ENCODE measurements around the gene SIRT5.
A peak's percentile ranks its signal among the peaks of the same experiment; 100 is the strongest.

The SIRT5 gene

DNA sequence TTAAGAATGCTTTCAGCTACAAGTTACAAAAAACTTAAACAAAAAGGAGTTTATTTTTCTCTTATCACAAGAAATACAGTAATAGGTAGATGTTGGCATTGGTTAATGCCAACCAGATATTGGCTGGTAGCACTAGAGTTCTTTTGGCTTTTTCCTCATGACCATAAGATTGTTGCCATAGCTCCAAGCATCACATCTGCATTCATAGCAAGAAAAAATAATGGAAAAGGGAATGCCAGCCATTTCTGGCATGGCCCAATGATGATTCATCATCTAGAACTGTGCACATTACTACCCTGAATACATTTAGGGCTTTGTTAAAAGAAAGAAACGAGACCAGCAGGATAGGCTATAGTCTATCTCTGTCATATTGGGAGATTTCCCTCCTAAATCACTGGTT, 20.8 kb upstream of the SIRT5 start:
- DNase-seq (ENCODE audit: low spot score): no peak

DNA sequence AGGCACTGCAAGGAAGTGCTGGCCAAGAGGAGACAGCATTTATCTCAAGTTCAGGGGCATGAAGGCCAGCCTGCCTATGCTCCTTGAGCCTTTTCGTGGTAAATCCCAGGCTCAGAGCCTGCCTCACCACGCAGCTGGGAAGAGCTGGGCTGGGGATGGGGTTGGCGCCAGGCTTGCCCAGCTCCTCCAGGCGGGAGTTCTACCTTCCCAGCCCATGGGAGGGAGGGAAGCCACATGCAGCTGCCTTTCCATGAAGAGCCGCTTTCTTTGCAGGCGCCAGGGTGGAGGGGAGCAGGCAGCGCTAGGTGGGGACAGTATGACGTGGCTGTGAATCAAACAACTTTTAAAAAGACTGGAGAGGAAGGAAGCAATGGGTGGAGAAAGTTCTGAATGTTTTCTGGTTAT, 19.5 kb upstream of the SIRT5 start:
- no peak for DNase-seq (ENCODE audit: low spot score)

DNA sequence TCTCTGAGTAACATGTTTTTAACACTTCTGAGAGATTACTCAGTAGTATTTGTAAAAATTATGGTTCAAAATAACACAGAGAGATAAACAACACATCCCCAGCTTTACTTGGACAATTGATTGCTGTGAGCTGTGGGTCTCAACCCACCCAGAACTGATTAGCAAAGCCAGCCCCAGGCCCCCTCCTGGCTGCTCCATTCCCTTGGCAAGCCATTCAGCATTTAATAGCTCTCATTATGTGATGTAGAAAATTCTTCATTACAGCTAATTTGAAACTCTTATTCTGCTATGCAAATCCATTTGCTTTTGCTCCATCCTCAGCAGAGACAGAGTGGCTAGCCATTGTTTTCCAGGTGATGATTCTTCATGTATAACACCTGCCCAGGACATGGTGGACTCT, 16.6 kb upstream of the SIRT5 start:
- DNase-seq (ENCODE audit: low spot score): no peak

DNA sequence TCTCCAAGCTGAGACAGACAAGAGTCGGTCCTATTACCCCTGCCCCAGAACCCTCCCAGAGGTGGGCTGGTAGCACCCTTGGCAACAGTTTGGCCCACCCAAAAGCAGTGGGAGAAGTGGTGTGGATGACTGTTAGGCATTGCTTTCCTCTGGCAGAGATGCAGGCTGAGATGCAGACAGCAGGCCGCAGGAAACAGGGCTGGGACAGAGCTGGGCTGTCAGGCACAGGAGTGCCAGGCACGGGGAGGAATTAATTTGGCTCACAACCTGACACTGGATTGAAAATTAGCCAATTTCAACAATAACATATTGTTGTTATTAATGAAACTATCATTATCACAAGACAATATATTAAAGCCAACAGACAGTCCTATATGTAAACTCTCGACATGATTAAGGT, 15.7 kb upstream of the SIRT5 start:
- peak; percentile 54 for DNase-seq (ENCODE audit: low spot score)

DNA sequence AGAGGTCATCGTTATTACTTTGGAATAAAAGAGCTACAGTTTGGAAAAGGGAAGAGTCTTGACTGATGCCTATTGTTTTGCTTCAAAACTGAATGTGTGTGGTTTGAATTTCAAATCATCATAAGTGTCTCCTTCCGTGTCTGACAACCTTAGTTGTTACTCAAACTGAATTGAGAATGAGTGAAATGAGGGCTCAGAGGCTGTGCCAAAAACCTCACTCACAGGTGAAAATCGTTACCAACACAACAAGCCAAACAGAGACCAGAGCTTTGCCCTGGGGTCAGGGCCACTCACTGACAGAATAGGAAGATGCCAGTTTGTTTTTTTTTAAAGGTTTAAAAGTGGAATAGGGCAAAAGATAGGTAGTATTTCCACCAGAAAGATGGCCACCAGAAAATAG, 15.2 kb upstream of the SIRT5 start:
- peak; percentile 21 for DNase-seq (ENCODE audit: low spot score)

DNA sequence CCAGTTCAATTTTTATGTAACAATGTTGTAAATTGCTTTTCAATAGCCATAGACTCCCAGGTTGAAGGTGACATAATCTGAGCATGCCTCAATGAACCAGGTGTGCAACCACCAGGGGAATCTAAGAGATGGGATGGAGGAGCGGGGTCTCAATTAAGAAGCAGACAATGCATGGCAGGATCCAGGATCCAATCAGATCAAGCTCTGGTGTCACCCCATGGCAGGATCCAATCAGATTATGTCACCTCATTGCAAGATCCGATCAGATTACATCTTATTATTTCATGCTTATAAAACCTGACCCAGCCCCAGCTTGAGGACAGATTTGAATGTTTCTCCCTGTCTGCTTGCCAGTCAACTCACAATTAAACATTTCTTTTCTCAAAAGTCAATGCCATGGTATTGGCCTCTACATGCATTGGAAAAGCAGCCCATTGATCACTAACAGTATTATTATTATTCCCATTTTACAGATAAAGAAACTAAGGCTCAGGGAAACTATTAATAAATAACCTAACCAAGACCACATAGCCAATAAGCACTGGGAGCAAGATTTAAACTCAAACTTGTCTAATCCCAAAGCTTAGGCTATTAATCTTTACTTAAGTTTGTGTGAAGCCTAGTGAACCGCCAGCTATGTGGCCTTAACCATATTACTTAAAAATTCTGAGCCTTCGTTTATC, 14.3 kb upstream of the SIRT5 start:
- DNase-seq (ENCODE audit: low spot score): no peak

DNA sequence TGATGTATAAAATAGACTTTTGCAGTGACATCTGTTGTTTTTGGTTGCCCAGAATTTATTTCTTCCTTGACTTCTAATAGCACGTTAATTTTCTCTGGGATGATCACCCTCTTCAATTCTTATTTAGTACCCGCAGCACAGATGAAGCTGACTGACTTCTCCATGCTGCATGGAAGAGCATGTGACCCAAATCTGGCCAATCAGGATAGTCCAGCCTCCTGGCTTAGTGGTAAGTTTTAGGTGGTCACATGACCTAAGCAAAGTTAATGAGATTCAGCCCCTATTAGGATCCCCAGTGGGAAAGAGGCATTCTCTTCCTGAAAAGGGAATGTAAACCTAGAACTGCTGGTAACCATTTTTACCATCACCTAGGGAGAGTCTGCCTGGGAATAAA, 13.8 kb upstream of the SIRT5 start:
- DNase-seq (ENCODE audit: low spot score): no peak

DNA sequence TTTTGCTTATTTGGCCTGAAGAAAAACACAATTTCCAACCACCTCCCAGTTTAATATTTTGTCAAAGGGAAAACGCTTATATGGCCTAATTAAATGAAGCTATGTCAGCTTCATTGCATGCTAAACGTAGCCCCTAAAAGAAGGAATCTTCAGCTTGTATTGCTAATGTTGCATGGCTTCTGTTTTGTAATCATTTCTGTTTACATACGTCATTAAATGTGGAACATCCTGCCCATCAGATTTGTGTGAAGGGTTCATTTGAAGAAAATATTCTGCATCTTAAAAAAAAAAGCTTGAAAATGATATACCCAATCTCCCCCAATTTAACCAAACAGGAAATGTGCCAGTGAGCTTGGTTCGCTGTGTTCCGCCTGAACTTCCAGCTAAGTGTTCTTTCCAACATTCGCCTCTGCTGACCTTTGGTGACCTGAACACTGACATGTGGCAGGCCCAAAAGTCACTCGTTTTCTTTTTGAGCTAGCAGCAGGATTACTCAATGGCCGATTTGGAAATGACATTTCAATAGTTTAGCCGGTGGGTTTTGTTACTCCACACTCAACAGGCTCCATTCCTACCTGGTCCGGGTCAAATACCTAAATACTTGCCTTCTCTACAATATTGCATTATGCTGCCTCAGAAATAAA, 12.7 kb upstream of the SIRT5 start:
- no peak for DNase-seq (ENCODE audit: low spot score)

DNA sequence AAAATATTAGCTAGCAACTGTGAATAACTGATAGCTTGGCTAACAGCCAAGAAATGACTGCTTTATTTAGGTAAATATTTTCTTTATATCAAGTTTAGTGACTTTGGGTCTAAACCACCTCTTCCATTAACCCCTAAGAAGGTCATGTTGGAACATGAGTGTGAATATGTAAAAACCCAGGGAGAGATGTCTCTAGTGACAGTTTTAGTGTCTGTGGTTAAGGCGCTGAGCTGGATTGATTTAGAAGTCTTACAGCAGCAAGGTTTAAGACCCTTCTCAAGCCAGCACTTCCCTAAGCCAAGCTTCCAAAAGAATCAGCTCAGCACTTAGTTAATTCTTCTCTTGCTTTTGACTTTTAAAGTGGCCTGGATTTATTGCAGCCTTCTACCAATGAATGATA, 11.4 kb upstream of the SIRT5 start:
- DNase-seq (ENCODE audit: low spot score): no peak

DNA sequence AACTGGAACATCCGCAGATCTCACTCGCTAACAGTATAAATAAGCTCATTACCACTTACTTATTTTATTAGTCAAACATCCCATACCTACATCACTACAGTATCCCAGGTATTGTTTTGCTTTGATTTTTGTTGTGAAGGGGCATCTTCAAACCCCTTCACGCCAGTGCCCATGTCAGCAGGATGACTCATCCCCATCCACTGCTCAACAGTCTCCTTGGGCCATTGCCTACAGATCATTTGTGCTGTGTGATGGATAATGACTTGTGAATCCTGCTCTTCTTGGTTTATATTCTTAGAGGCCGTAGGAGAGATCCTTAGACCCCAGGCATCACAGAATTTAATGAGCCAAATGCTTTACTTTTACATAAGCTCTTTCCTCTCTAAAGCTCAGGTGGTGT, 8.5 kb upstream of the SIRT5 start:
- DNase-seq (ENCODE audit: low spot score): no peak

DNA sequence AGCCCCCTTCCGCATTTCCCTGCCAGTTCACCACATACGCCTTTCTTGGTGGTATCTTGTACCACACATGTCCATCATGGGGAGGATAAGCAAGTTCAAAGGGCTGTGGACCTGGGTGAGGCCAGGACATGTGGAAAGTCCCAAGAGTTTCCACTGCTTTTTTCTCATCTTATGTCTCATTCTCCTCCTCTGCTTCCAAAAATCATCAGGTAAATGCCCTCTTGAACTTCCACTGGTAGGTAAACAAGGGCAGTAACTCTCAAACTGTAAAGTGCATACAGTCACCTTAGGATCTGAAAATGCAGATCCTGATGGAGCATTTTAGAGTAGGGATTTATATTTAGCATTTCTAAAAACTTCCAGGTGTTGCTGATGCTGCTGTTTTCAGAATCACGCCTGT, 7.9 kb upstream of the SIRT5 start:
- DNase-seq (ENCODE audit: low spot score): no peak

DNA sequence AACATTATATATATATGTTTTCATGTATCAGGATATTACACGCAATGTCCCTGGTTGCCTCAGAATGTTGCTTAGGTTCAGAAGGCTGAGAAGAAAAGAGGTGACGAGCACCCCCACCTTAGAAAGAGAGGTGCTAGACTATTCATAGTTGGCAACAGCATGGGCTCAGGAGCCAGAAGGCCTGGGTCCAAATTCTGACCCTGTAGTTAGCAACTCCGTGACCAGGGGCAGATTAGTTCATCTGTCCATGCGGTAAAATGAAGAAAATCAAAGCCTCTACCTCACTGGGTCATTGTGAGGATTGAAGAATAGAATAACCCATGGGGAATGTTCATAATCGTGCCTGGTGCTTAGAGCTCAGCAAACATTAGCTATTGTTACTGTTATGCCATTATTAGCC, 5.4 kb upstream of the SIRT5 start:
- DNase-seq (ENCODE audit: low spot score): no peak

DNA sequence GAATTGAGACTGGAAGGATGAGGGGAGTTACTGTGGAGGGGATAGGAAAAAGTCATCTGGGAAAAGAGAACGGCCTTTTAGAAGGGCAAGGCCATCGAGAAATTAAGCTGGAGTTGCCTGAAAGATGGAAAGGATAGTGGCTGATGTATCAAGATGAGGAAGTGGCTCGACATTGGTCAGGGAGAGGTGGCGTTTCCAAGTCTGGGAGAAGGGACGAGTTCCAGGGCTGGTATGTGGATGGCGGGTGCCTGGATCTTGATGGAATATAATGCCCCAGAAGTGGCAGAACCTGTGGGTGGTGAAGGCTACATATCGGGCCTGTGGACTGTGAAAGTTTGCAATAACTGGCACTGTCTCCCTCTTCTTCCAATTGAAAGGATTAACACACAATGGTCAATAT, 2.2 kb upstream of the SIRT5 start:
- no peak for DNase-seq (ENCODE audit: low spot score)

DNA sequence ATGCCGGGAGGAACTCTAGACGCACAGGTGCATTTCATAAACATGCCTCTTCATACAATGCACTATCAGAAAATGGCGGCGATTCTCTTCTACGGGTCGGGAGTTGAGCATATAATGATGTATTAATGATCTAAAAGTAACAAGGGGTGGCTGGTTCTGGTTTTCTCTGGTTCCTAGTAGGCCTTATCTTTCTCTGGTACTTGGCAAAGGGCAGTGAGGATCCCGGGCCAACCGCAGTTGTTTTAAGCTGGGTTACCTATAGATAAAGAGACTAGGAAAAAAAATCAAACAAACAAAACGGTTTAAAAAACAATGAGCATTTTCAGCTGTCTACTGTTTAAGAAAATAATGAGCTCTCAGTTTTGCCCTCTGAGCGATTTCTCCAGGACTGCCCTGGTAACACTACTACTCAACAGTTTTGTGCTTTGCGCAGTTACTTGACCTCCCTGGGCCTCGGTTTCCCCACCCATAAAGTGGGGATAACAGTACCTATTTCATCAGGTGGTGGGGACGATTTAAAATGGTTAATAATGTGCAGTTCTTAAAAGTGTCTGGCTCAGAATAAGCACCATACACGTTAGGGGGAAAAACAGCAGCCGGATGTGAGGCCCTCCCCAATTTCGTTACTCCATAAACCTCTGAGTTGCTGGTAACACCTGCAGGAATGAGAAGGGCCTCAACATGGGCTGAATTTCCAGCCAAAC, 1.3 kb upstream of the SIRT5 start:
- no peak for DNase-seq (ENCODE audit: low spot score)

DNA sequence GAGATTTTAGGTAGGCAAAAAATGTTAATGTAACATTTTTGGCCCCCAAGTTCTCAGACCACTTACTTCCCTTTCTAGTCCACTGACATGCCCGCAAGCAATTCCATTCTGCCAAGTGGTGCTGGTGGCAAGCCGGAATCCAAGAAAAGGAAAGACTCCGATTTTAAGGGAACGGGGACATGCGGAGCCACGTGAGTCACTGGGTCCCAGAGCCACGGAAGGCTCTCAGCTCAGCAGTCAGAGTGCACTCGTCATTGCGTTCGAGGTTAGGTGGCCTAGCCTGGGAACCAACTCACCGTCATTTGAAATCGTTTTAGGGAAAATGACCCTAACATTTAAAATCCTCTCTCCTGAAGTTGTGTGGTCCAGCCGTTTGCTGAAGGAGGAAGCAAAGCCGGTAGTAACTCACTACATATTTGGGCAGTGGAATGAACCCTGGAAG, 711 bp upstream of the SIRT5 start:
- DNase-seq (ENCODE audit: low spot score): peak; percentile 50

DNA sequence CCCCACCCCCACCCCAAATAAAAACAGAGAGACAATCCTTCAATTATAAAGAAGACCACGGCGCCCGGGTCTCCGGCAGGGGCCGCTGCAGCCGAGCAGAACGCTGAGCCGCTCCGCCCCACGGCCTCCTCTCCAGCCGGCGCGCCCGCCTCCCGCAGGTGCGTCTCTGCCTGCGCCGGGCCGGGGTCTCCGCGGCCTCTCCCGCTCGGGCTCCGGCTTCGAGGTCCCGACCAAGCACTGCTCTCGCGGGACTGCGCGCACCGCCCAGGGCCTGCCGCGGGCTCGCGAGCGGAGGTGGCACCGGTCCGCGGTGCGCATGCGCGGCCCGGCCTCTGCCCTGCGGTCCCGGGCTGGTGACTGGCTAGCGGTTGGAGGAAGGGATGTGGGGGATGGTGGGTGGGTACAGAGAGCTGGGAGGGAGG, 241 bp upstream of the SIRT5 start:
- DNase-seq (ENCODE audit: low spot score): peak; percentile 90

DNA sequence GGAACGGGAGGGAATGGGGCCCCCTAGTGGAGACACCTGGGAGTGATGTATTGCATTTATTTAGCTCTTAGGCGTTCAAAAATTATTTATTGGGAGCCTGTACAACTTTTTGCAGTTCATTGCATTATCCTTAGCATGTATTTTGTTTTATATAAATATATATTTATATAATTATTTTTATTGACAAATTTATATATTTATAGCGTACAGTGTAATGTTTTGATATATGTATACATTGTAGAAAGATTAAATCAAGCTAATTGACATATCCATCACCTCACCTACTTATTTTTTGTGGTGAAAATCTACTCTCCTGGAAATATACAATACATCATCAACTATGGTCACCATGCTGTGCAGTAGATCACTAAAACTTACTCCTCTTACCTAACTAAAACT, 975 bp downstream of the SIRT5 start:
- no peak for DNase-seq (ENCODE audit: low spot score)

DNA sequence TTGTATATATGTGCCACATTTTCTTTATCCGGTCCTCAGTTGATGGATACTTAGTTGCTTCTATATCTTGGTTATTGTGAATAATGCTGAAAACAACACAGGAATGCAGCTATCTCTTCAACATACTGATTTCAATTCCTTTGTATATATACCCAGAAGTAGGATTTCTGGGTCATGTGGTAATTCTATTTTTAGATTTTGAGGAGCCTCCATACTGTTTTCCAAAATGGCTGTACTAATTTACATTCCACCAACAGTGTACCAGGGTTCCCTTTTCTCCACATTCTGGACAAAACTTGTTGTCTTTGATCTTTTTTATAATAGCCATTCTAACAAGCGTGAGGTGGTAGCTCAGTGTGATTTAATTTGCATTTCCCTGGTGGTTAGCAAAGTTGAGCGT, 1.6 kb downstream of the SIRT5 start:
- no peak for DNase-seq (ENCODE audit: low spot score)

DNA sequence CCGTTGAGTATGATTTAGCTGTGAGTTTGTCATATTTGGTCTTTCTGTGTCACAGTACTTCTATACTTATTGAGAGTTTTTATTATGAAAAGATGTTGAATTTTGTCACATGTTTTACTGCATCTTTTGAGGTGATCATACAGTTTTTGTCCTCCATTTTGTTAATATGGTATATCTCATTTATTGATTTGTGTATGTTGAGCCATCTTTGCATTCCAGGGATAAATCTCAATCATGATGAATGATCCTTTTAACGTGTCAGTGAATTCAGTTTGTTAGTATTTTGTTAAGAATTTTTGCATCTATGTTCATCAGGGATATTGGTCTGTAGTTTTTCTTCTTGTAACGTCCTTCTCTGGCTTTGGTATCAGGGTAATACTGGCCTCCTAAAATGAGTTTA, 3.5 kb downstream of the SIRT5 start:
- DNase-seq (ENCODE audit: low spot score): no peak

DNA sequence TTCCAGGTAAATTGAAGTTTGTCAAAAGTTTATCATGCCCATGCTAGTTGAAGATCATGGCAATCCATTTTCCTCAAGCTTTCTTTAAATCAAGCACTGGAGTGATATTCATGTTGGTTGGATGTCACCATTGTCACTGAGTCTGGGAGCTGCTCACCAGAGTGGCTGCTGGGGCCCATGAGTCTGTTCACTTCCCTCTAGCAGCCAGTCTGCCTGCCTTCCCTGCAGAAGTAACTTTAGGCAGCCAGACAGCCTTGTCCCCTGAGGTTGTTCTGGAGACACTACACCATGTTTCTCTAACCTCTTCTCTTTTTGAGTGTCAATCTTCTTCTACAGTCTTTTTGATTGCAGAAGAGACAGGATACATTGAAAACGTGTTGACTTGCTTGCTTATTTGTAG, 5.5 kb downstream of the SIRT5 start:
- no peak for DNase-seq (ENCODE audit: low spot score)

DNA sequence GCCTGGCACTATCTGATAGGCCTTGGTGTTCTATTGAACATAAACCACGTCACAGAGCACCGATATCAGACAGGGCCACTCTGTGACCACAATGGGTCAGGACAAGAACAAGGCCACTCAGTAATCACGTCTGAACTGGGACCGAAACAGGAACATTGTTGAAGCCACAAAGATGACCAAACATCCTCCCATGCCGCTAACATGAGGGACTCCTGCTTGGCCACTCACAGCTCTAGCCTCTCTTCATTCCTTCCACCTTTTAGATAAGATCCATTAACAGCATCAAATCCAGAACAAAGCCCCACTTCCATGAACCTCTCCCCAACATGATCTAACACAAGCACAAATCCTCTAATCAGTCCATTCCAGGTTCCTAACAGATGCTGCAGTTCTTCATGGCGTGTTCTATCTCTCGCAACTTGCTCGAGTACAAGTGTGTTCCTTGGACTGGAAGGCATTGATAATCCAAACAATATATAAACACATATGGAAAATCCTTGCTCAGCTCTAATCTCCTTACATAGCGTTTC, 7.4 kb downstream of the SIRT5 start:
- no peak for DNase-seq (ENCODE audit: low spot score)

DNA sequence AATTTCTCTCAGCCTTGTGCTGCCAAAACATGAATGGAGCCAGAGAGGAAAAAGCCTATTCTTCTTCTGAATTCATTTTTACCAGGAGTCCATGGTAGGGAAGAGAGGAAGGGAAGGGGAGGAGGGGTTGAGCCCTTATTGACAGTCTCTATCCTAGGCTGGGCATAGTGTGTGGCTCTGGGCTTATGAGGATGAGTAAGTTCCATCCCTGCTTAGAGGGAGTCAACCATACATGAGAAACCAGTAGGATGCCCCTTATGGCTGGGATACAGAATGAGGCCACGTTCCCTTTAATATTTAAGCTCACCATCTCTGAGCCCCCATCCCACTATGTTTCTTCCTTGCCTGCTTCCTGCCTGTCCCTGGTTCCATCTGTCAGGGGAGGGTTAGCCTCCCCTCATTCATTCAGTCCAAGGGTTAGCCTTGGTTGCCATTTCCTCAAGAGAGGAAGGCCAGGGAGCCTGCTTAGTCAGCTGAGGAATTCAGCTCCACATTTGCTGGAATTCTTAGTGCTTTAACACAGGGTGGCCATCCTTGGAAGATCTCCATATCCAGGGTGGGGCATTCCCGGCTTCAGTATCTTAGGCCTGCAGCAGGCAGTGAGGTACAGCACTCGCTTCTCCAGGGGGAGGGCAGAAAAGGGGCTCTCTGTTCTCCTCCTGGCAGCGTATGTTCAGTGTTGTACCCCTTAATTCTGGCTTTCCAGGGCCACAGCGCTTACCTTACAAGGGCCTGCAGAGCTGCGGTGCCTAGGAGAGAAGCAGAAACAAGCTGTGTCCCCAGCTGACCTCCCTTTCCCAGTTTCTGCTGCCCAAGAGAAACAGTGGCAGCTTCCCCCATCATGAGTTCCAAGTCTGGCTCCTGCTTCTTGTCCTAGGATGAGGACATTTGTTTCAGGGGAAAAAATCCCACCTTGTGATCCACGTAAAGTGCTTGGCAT, 12.5 kb downstream of the SIRT5 start:
- no peak for DNase-seq (ENCODE audit: low spot score)
